IPS-15b (cell line): ENCODE results near the gene CFLAR.
"Not testable (repeated sequence)": the region's sequence is repeated elsewhere in the genome, so short reads cannot be mapped to it uniquely, and the experiment has no call there.

ENCODE experiments used
- H3K27me3 ChIP-seq: one replicate; pipeline ENCODE4 v1.6.1; 2013; ENCODE audit warnings: low read length; ENCODE audit not compliant: control insufficient read depth, insufficient read depth
- H3K36me3 ChIP-seq: one replicate; pipeline ENCODE4 v1.6.1; 2013; ENCODE audit warnings: low read length; ENCODE audit not compliant: control insufficient read depth, insufficient read depth
- H3K4me1 ChIP-seq: one replicate; pipeline ENCODE4 v1.6.1; 2013; ENCODE audit warnings: mild to moderate bottlenecking, low read length; ENCODE audit not compliant: control insufficient read depth, insufficient read depth
- H3K4me3 ChIP-seq: one replicate; pipeline ENCODE4 v1.5.1; 2013; ENCODE audit warnings: low read depth, low read length
- H3K9ac ChIP-seq: one replicate; pipeline ENCODE4 v1.6.1; 2013; ENCODE audit warnings: low read depth, mild to moderate bottlenecking, low read length
- H3K9me3 ChIP-seq: one replicate; pipeline ENCODE4 v1.6.1; 2013; ENCODE audit warnings: mild to moderate bottlenecking, low read length; ENCODE audit not compliant: control insufficient read depth, insufficient read depth

The CFLAR gene

DNA sequence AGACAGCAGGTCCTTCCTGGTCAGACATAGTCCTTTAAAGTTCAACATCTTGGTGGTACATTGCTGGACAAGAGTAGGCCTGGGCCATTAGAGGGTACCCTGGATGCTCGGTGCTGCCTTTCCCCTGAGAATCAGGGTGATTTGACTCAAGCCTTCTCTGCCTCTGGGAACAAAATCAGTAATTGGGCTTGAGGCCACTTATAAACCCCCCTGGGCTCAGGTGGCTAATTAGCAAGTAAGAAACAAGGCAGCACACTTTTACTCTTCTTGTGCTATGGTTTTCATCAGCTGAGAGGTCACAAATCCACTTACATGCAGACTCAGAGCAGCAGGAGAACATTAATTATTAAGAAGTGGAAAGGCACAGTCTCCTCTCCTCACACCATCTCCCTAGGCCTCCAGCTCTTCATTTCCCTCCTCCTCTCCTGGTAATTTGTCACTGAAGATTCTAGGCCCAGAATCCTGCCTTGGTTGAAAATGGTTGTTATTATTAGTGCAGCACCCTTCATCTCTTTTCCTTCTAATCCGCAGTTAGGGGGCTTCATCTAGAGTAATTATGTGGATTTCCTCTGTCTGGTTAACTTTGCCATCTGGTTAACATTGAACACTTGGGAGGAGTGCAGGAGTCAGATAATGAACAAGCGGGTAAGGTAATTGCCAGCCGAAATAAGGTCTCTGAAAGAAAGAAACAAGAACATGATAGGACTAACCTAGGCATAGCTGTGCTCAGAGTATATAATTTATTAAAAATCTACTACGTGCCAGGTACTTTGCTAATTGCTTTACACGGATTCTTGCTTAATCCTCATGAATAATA lies 37.2 kb downstream of the CFLAR start:
- H3K9me3 ChIP-seq: no peaks in the 10 kb centered on the region
- H3K9ac ChIP-seq: no peak overlapping the region
- H3K4me3 ChIP-seq: no peak overlapping the region
- peaks cover 4% of the 10 kb centered on the region for H3K36me3 ChIP-seq
- no peaks in the 10 kb centered on the region for H3K27me3 ChIP-seq
- peaks cover 5% of the 10 kb centered on the region for H3K4me1 ChIP-seq

- H3K9me3 ChIP-seq: no peaks in the 10 kb centered on the region
- H3K4me3 ChIP-seq: no peak overlapping the region
- peaks cover 2% of the 10 kb centered on the region for H3K36me3 ChIP-seq
- H3K4me1 ChIP-seq: peaks cover 8% of the 10 kb centered on the region
- H3K27me3 ChIP-seq: no peaks in the 10 kb centered on the region
- no peak overlapping the region for H3K9ac ChIP-seq
Measured at GRCh38 chr2:201154615-201155399, 38.8 kb downstream of the CFLAR start.

DNA sequence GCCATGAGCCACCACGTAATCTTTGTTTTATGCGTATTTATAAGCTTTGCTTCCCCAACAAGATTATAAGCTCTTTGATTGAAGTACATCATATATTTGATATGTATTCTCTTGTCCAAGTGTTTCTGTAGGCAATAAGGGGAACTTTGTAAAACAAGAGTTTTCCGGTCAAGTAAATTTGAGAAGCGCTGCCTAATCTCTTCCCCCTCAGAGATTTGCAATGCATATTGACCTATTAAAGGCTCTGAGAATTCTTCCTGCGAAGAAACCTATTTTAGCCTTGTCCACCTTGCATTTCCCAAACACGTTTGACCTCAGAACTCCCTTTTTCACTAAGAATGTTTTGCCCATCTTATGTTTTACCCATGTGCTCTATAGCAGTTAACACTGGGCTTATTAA lies 40.1 kb downstream of the CFLAR start:
- no peak overlapping the region for H3K4me3 ChIP-seq
- H3K9ac ChIP-seq: no peak overlapping the region
- H3K9me3 ChIP-seq: no peaks in the 10 kb centered on the region
- H3K4me1 ChIP-seq: peaks cover 8% of the 10 kb centered on the region
- H3K27me3 ChIP-seq: no peaks in the 10 kb centered on the region
- H3K36me3 ChIP-seq: peaks cover 2% of the 10 kb centered on the region

GRCh38 chr2:201156640-201157039 lies 40.7 kb downstream of the CFLAR start:
- Histone ChIP-seq H3K9me3 (no peaks in the 10 kb centered on the region), H3K27me3 (no peaks in the 10 kb centered on the region), H3K9ac (no peak overlapping the region), H3K36me3 (peaks cover 2% of the 10 kb centered on the region), H3K4me1 (peaks cover 8% of the 10 kb centered on the region), H3K4me3 (no peak overlapping the region)

DNA sequence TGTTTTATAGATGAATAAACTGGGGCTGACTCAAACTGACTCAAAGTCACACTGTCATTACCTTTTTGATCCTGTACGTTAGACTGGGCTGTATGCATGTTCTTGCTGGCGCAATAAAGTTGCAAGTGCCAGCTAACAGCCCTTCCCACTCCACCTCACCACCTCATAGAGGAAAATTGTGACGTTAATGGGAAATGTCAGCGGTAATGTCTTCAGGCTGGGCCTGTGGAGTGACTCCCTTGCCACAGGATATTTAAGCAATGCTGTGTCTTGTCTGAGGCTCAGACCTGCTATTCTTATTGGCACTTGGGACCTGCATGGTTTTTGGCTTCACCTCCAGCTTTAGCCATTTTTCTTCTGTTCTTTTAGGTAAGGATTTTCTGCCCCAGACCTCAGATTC lies 41.7 kb downstream of the CFLAR start:
- no peaks in the 10 kb centered on the region for H3K36me3 ChIP-seq
- peaks cover 8% of the 10 kb centered on the region for H3K4me1 ChIP-seq

GRCh38 chr2:201158111-201158929 lies 42.4 kb downstream of the CFLAR start:
- no peaks in the 10 kb centered on the region for H3K9me3 ChIP-seq
- no peak overlapping the region for H3K9ac ChIP-seq
- peaks cover under 1% of the 10 kb centered on the region for H3K36me3 ChIP-seq
- peaks cover 8% of the 10 kb centered on the region for H3K4me1 ChIP-seq
- no peak overlapping the region for H3K4me3 ChIP-seq
- no peaks in the 10 kb centered on the region for H3K27me3 ChIP-seq

More for the DNA sequence above, 41.7 kb downstream of the CFLAR start:
- Histone ChIP-seq H3K27me3 (no peaks in the 10 kb centered on the region), H3K9ac (no peak overlapping the region), H3K4me3 (no peak overlapping the region), H3K9me3 (no peaks in the 10 kb centered on the region)

GRCh38 chr2:201164166-201164565 lies 48.2 kb downstream of the CFLAR start:
- Histone ChIP-seq H3K4me3 (no peak overlapping the region), H3K9me3 (no peaks in the 10 kb centered on the region), H3K4me1 (no peaks in the 10 kb centered on the region), H3K9ac (no peak overlapping the region), H3K36me3 (peaks cover 6% of the 10 kb centered on the region), H3K27me3 (no peaks in the 10 kb centered on the region)

DNA sequence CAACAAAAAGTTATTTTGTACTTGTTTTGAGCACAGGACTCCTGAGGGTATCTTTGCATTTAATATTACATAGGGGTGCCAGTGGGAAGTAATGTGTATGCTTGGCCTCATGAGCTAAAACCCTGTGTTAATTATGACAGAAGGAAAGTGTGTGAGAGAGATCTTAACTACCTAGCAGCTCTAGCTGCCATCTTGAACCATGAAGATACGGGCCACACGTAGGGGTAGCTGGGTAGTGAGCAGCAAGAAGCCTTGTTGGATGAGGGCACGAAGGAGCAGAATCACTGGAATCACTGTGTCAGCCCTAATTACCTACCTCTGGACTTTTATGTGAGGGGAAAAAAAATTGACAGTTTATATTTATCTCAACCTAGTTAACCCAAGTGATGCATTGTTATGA lies 51.6 kb downstream of the CFLAR start:
- no peaks in the 10 kb centered on the region for H3K27me3 ChIP-seq
- no peak overlapping the region for H3K9ac ChIP-seq
- H3K4me1 ChIP-seq: no peaks in the 10 kb centered on the region
- peaks cover 6% of the 10 kb centered on the region for H3K36me3 ChIP-seq
- no peaks in the 10 kb centered on the region for H3K9me3 ChIP-seq
- no peak overlapping the region for H3K4me3 ChIP-seq

GRCh38 chr2:201168496-201168895 lies 52.5 kb downstream of the CFLAR start:
- not testable (repeated sequence) for H3K36me3 ChIP-seq, H3K9me3 ChIP-seq, H3K9ac ChIP-seq, H3K4me1 ChIP-seq, H3K27me3 ChIP-seq, H3K4me3 ChIP-seq

DNA sequence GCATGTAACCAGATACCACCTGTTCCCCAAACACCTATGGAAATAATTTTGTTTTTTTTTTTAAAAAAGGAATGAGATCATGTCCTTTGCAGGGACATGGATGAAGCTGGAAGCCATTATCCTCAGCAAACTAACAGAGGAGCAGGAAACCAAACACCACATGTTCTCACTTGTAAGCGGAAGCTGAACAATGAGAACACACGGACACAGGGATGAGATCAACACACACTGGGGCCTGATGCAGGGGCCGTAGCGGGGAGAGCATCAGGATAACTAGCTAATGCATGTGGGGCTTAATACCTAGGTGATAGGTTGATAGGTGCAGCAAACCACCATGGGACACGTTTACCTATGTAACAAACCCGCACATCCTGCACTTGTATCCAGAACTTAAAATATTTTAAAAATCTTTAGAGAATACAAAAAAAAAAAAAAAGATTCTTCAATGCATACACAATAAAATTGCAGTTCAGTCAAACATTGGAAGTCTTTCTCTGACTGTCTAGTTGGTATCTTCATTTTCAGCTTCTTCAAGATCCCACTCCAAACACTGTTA lies 55.4 kb downstream of the CFLAR start:
- Histone ChIP-seq H3K27me3 (no peaks in the 10 kb centered on the region), H3K9me3 (no peaks in the 10 kb centered on the region), H3K9ac (no peak overlapping the region), H3K4me3 (no peak overlapping the region), H3K36me3 (no peaks in the 10 kb centered on the region), H3K4me1 (peaks cover 7% of the 10 kb centered on the region)

DNA sequence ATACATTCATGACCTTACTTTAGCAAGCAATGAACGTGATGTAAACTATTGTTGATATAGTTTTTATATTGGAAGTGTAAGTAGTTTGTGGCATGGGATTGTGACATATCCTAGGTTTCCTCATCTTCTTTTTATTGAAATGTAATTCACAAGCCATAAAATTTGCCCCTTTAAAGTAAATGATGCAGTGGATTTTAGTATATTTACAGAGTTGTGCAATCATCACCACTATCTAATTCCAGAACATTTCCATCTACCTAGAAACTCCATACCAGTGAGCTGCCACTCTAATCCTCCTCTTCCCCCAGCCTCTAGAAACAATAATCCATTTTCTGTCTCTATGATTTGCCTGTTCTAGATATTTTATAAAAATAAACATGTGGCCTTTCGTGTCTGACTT lies 56.3 kb downstream of the CFLAR start:
- Histone ChIP-seq H3K4me1 (peaks cover 9% of the 10 kb centered on the region), H3K4me3 (no peak overlapping the region), H3K9me3 (no peaks in the 10 kb centered on the region), H3K9ac (no peak overlapping the region), H3K36me3 (no peaks in the 10 kb centered on the region), H3K27me3 (no peaks in the 10 kb centered on the region)
